HG03354 (cell line): ENCODE results near the gene UGT2B10.

Experiments used
- ATAC-seq: cut with Tn5 transposase; IDR thresholded peaks from one replicate; pipeline ENCODE4 v1.9.1; 2021; ENCODE audit warnings: mild to moderate bottlenecking; ENCODE audit not compliant: unreplicated experiment, poor library complexity, severe bottlenecking

Gene UGT2B10

DNA sequence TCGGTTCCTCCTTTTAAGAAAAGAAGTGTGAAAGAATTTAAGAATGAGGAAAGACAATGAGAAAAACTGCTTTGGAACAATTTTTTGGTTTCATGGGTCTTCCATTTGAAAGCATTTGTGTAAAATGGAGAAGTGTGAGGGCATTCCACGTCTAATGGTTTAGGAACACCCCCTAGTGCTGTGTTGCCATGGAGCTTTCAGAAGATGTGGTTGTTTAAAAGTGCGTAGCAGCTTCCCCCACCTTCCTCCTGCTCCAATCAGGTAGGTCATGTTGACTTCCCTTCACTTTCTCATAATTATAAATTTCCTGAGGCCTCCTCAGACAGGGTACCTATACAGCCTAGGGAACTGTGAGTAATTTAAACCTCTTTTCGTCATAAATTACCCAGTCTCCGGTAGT is 50.0 kb downstream of the UGT2B10 start:
- no peak for ATAC-seq

- no peak for ATAC-seq
Observed at GRCh38 chr4:68869274-68869773, 53.5 kb downstream of the UGT2B10 start.

- no peak for ATAC-seq
Observed at GRCh38 chr4:68871809-68872642, 56.2 kb downstream of the UGT2B10 start.

- no peak for ATAC-seq
Observed at GRCh38 chr4:68872643-68873502, 57.1 kb downstream of the UGT2B10 start.

DNA sequence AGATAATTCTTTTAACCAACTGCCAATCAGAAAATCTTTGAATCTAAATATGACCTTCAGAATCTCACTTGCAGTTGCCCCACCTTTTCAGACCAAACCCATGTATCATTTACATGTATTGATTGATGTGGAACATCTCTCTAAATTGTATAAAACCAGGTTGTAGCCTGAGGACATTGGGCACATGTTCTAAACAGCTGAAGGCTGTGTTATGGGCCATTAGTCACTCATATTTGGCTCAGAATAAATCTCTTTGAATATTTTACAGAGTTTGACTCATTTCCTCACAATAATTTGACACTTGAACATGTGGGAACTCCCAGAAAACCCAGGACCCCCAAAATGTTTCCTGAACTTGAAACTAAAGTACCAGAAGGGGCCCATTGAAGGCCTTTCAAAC is 58.7 kb downstream of the UGT2B10 start:
- no peak for ATAC-seq

- no peak for ATAC-seq
Observed at GRCh38 chr4:68877555-68877954, 61.8 kb downstream of the UGT2B10 start.

- ATAC-seq, result no peak
Observed at GRCh38 chr4:68878048-68878447, 62.3 kb downstream of the UGT2B10 start.
